Measurements from ENCODE around the gene NCAPG2.
A peak's percentile ranks its signal among the peaks of the same experiment; 100 is the strongest.

Gene NCAPG2

DNA sequence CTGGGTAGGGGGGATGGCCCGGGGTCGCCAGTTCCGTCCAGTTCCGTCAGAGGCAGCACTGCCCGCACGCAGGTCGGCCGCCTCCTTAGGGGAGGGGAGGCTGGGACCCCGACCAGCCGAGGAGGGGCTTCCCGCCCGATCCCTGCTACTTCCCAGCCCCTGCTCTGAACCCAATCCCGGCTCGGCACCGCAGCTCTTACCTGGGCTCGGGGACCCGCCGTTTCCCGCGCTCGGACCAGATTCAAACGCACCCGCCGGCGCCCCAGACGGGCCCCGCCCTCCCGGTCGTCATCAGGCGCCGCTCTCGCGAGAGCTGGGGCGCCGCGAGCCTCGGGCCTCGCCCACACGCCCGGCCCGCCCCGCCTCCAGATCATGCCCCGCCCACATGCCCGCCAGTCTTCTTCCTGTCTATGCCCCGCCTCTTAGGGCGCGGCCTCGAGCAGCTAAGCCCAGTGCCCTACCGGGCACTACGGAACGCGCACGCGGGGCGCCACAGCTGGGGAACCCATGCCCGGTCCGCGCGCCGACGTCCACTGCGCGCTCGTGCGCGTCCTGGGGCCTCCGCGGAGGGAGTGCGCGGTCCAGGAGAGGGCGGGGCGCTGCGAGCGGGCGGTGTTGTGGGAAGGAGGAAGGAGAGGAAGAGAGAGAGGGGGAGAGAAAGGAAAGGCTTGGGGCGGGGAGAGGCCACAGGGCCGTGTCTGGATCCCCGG, at the start of gene NCAPG2:
TSS of gene NCAPG2 (minus strand) at position 281 of the 710 bp plus-strand sequence. CDS start 2,905 bp downstream, outside the sequence.
- DNase-seq (ENCODE audit: low spot score): peak; percentile 97

DNA sequence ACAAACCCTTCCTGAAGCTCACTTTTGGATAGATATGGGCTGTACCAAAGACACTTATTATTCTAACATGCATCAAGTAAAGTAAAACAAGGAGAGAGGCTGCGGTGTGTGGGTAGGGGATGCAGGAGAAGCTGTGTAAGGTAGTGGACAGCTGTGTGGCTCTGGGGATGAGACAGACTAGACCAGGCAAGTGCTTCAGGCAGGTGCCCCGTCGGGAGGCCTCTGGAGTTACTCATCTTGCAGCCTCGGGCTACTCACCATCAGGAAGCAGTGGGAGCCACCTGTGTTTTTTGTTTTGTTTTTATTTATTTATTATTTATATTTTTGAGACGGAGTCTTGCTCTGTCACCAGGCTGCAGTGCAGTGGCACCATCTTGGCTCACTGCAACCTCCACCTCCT, 49.3 kb upstream of the NCAPG2 start:
- DNase-seq (ENCODE audit: low spot score): no peak

GRCh38 chr7:158751751-158752150, 47.1 kb upstream of the NCAPG2 start:
- no peak for DNase-seq (ENCODE audit: low spot score)

- DNase-seq (ENCODE audit: low spot score): no peak
These were observed 46.6 kb upstream of the NCAPG2 start for GRCh38 chr7:158751199-158751598.

- DNase-seq (ENCODE audit: low spot score): no peak
These were observed 46.1 kb upstream of the NCAPG2 start for GRCh38 chr7:158750702-158751101.

- no peak for DNase-seq (ENCODE audit: low spot score)
These were observed 44.8 kb upstream of the NCAPG2 start for GRCh38 chr7:158749396-158749795.

DNA sequence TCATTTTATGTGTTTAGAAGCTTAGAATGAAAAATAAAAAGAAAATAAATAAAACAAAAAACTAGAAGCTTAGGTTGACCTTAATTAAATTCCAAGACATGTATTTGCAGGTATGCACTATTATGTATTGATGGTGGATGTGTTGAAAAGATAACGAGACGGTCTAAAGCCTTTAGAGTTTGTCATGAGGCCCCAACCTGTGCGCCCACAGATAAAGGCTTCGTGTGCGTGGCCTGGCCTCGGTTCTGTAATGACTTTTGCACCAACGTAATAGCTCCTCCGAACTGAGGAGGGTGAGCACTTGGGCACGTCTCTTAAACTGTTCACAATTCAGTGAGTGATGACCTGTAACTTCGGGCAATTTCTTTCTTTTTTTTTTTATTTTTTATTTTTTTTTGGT, 43.7 kb upstream of the NCAPG2 start:
- no peak for DNase-seq (ENCODE audit: low spot score)

DNA sequence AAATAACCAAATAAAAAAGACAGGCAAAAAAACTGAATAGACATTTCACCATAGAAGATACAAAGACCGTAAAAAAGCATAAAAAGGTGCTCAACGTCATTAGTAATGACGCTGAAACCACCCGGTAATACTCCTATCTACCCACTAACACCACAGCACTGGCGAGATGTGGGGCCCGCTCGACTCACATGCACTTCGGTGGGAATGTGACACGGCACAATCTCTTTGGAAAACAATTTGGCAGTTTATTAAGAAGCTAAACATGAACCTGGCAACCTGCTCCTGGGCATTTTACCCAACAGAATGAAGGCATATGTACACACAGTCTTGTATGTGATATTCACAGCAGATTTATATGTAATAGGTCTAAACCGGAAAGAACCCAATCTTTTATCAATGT, 42.8 kb upstream of the NCAPG2 start:
- DNase-seq (ENCODE audit: low spot score): no peak

DNA sequence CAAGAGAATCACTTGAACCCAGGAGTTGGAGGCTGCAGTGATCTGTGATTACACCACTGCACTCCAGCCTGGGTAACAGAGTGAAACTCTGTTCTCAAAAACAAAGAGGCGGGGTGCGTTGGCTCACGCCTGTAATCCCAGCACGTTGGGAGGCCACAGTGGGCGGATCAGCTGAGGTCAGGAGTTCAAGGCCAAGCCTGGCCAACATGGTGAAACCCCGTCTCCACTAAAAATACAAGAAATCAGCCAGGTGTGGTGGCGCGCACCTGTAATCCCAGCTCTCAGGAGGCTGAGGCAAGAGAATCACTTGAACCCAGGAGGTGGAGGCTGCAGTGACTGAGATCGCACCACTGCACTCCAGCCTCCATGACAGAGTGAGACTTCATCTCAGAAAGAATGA, 42.4 kb upstream of the NCAPG2 start:
- no peak for DNase-seq (ENCODE audit: low spot score)

DNA sequence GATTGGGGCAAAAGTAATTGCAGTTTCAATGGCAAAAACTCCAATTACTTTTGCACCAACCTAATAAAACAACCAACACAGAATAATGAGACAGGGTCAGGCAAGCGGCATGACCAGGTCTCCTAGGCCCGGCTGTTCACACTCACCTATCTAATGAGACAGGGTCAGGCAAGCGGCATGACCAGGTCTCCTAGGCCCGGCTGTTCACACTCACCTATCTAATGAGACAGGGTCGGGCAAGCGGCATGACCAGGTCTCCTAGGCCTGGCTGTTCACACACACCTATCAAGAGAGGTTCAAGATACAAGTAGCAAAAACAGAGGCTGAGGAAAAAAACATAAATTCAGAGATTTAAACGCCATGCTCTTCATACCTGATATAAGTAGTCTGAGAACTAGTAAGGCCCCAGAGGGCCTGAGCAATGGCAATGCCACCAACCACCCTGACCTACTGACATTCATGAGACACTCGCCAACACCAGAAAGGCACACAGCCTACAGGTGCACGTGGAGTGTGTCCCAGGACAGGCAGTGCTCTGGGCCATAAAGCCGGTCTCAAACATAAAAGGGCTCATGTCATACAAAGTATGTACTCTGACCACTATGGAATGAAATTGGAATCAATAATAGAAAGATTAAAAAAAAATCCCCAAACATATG, 40.6 kb upstream of the NCAPG2 start:
- no peak for DNase-seq (ENCODE audit: low spot score)

GRCh38 chr7:158744070-158744469, 39.5 kb upstream of the NCAPG2 start:
- DNase-seq (ENCODE audit: low spot score): no peak

- DNase-seq (ENCODE audit: low spot score): no peak
These were observed 38.6 kb upstream of the NCAPG2 start for GRCh38 chr7:158743219-158743618.

DNA sequence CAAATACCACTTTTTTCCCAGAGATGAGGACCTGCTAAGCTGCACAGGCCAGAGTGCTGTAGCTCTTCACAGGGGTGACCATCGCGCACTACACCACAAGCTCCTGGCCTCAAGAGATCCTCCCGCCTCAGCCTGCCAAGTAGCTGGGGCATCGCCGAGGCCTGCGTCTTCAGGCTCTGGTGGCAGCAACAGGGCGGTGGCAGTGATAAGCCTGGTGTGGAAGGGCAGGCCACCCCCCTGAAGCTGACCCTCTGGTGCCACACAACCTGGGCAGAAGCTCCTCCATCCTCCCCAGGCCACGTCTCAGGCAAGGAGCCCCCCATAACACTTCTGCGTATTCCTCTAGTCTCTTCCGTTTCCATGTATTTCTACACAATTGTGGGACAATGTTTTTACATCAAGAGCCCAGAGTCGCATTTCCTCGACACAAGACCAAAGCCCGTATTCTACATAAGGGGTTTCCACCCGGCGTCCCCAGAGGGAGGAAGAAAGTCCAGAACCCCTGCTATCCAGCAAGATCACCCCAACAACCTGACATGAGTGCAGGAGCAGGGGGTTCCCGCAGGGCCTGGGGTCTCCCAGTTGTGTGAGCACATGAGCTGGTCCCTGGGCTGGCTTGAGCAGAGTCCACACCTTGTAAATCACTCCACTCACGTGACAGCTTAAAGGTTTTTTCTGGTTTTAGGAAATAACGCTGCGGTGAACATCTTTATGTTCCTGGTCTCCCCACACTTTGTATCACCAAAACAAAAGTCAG, 37.6 kb upstream of the NCAPG2 start:
- no peak for DNase-seq (ENCODE audit: low spot score)

DNA sequence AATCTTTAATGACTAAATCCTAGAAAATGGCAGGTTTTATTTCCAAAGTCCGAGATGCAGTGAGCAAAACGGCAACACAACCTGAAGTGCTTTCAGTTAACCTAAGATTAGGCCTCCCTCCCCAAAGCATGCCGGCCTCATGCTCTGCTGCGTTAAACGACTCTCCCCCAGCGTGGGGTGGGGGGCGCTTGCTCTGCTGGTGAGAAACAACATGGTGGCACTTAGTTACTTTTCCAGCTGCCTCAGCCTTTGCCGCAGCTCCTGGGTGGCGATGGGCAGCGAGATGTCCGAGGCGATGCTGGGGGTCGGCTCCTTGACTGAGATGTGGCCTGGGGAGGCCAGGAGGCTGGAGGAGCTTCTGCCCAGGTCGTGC, 36.7 kb upstream of the NCAPG2 start:
- DNase-seq (ENCODE audit: low spot score): no peak

- DNase-seq (ENCODE audit: low spot score): no peak
These were observed 36.2 kb upstream of the NCAPG2 start for GRCh38 chr7:158740657-158741293.

- no peak for DNase-seq (ENCODE audit: low spot score)
These were observed 35.5 kb upstream of the NCAPG2 start for GRCh38 chr7:158740013-158740656.

GRCh38 chr7:158738841-158739240, 34.2 kb upstream of the NCAPG2 start:
- DNase-seq (ENCODE audit: low spot score): no peak

DNA sequence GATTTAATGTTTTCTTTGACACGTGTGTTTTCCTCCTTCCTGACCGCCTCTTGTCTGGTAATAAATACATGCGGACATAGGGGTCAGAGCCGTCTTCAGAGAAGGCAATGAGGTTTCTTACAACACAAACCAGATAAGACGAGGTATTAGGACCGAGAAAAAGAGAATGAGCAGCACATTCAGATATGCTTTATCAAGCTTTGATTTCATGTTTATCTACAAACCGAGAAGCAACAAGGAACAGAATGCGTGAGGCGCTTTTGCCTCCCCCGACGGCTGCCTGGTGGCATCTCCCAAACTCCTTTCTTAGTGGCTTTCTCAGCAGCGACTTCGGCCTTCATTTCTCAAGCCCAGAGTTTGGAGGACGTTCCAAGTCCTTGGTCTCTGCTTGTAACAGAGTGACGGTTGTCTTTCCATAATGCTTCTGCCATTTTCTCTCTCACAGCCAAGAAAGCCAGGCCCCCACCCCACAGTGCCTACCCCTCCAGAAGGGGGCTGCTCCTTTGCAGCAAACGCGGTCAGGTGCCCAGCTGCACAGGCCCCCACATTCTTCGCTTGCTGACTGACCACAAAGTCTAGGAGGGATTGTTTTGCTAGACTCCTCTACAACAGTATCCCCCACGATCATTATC, 32.6 kb upstream of the NCAPG2 start:
- no peak for DNase-seq (ENCODE audit: low spot score)

DNA sequence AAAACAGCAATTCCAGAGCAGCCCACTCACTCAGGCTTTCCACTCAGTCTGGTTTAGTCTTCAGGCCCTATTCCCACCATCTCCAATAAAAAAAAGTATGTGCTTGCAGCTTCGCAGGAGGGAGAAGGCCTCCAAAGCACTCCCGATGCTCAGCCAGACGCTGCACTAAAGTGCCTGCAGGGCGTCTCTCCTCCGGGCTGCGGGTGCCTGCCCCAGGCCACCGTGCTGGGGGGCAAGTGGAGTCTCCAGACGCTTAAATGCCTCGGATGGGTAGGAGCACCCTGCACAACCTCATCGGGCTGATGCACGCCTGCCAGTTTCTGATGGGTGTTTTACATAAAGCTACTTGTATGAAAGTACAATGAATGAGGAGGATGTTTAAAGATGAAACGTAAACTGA, 31.3 kb upstream of the NCAPG2 start:
- DNase-seq (ENCODE audit: low spot score): no peak

DNA sequence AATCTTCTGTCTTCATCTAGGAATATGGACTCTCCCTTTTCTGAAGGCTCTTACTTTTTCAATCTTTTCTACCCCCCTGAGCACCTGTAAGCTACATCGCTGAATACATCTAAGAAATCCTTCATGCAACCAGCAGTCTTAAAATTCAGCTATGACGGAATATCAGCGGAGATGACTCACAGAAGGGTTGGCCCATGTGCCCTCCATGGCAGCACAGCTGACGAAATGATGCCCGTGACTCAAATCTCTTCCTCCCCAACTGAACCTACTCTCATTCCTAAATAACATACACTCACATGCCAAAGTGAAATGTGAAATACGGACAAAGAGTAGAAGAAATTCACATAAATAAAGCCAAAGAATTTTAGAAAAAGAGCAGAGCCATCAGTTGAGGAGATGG, 30.3 kb upstream of the NCAPG2 start:
- no peak for DNase-seq (ENCODE audit: low spot score)

DNA sequence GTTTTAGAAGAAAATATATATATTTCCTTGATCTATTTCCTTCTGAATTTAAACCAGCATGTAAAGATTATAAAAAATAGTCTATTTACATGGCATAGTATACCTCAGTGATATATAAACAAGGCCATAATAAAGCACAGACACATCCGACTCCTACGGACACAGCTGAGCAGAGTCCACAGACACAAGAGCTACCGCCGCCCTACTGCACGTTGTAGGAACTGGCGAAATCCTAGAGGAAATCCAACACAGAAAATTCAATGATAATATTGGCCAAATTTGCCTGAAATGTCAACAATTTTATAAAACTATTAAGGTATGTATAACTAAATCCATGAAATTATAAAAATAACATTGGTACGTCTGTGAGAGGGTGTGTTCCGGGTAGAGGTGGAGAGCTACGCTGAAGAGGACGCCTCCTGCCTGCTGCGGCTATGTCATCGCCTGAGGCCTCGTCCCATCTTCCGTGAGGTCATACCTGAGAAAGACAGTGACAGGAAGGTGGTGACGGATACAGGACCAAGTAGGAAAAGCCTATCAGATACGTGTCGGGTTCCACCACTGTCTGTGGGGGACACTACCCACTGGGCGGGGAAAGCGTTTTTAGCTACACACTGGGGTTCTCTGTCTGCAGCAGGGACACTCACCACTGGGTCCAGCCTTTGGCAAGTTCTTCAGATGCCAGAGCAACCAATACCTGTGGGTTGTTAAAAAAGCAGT, 29.3 kb upstream of the NCAPG2 start:
- no peak for DNase-seq (ENCODE audit: low spot score)
